H1 (cell line): ENCODE results near the gene TOR4A.

ENCODE experiments used
- CREB1 ChIP-seq: IDR thresholded peaks from 2 replicates; pipeline ENCODE4 v1.6.1; 2012; ENCODE audit warnings: inconsistent platforms
- EGR1 ChIP-seq: IDR thresholded peaks from 2 replicates; pipeline ENCODE4 v1.6.1; 2011; ENCODE audit warnings: low read depth, low read length, borderline replicate concordance
- EP300 ChIP-seq, 2 experiments: IDR thresholded peaks; 1 replicate in 1 of 2; 2 replicates in 1 of 2; pipeline ENCODE4 v1.6.1; 2011 to 2012; ENCODE audit warnings: low read depth in 2 of 2, low read length in 2 of 2, mild to moderate bottlenecking in 2 of 2, borderline replicate concordance in 1 of 2, inconsistent platforms in 1 of 2, moderate library complexity in 1 of 2
- EZH2 ChIP-seq: fragments of 200-600 bp; sonication (generic); IDR thresholded peaks from 2 replicates; pipeline ENCODE4 v1.7.1; 2012; ENCODE audit warnings: low read depth, mild to moderate bottlenecking, moderate library complexity, low read length, inconsistent platforms; ENCODE audit not compliant: severe bottlenecking
- POLR2A ChIP-seq, 2 experiments: IDR thresholded peaks; 1 replicate in 1 of 2; 2 replicates in 1 of 2; pipeline ENCODE4 v1.6.1; 2011; ENCODE audit warnings: low read depth in 2 of 2, low read length in 2 of 2, mild to moderate bottlenecking in 2 of 2; ENCODE audit errors: control extremely low read depth in 1 of 2
- SUZ12 ChIP-seq: fragments of 200-600 bp; sonication (generic); IDR thresholded peaks from 2 replicates; pipeline ENCODE4 v1.6.1; 2012; ENCODE audit warnings: mild to moderate bottlenecking, inconsistent platforms, low read length, moderate library complexity, mixed read lengths
- ZNF274 ChIP-seq: IDR thresholded peaks from 2 replicates; pipeline ENCODE4 v1.7.0; 2012; ENCODE audit warnings: low read length, borderline replicate concordance; ENCODE audit errors: extremely low read depth

GRCh38 chr9:137250329-137251193 is 27.0 kb upstream of the TOR4A start:
- TF ChIP-seq EP300 (IDR thresholded peaks at IDR 0.05; ENCODE audit: borderline replicate concordance in 1 of 2, low read depth in 2 of 2, low read length in 2 of 2): no peak
- no peak for TF ChIP-seq CREB1
- no peak for TF ChIP-seq EGR1
- no peak for TF ChIP-seq POLR2A (IDR thresholded peaks at IDR 0.05; ENCODE audit: control extremely low read depth in 1 of 2, low read depth in 2 of 2, low read length in 2 of 2)
- no peak for TF ChIP-seq ZNF274
- no peak for TF ChIP-seq SUZ12
- TF ChIP-seq EZH2: no peak
